22Rv1 (cell line): ENCODE data around the gene ARPC4.

Source experiments
- ZFX ChIP-seq: fragments of 450-650 bp; IDR thresholded peaks from 2 replicates; pipeline ENCODE4 v1.6.1; 2017; ENCODE audit warnings: antibody characterized with exemption, borderline replicate concordance
- TF ChIP-seq, protein P1 (sequence below): fragments of 450-650 bp; IDR thresholded peaks from 2 replicates; pipeline ENCODE4 v1.5.1; 2017; ENCODE audit warnings: mild to moderate bottlenecking

DNA sequence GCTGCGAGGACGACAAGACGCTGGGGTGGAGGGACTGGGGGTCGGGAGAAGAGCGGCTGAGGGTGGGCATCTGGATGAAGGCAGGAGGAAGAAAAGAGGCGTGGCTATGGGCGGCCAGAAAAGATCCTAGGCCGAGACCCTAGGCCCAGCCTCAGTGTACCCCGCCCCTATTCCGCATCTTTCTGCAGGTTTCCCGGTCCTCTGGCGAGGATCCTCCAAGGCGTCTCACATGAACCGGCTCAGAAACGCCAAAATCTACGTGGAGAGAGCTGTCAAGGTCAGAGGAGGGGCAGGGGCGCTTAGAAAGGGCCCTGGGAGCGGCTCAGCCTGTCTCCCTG lies 17.5 kb downstream of the ARPC4 start:
- TF ChIP-seq, protein P1, sequence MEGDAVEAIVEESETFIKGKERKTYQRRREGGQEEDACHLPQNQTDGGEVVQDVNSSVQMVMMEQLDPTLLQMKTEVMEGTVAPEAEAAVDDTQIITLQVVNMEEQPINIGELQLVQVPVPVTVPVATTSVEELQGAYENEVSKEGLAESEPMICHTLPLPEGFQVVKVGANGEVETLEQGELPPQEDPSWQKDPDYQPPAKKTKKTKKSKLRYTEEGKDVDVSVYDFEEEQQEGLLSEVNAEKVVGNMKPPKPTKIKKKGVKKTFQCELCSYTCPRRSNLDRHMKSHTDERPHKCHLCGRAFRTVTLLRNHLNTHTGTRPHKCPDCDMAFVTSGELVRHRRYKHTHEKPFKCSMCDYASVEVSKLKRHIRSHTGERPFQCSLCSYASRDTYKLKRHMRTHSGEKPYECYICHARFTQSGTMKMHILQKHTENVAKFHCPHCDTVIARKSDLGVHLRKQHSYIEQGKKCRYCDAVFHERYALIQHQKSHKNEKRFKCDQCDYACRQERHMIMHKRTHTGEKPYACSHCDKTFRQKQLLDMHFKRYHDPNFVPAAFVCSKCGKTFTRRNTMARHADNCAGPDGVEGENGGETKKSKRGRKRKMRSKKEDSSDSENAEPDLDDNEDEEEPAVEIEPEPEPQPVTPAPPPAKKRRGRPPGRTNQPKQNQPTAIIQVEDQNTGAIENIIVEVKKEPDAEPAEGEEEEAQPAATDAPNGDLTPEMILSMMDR, result no peak
- TF ChIP-seq ZFX, result no peak
